Progenitor cell of endocrine pancreas (in vitro differentiated cells): Measurements from ENCODE around the gene BICC1. TPM values are rescaled to one million over a fixed set of nuclear protein-coding genes. Genes with fewer than 3 reads are reported as not detected.

Experiments
- DNase-seq: peaks from one replicate; pipeline ENCODE4 v3.0.0; 2021; ENCODE audit warnings: low spot score; ENCODE audit not compliant: unreplicated experiment
- H3K27ac Mint-ChIP-seq: 2 replicates; pipeline ENCODE4 v1.8.0; 2021; ENCODE audit warnings: mild to moderate bottlenecking, moderate library complexity, mixed read lengths
- H3K27me3 Mint-ChIP-seq: 2 replicates; pipeline ENCODE4 v1.8.0; 2021; ENCODE audit warnings: mixed read lengths
- H3K36me3 Mint-ChIP-seq: 2 replicates; pipeline ENCODE4 v1.8.0; 2022; ENCODE audit warnings: mixed read lengths; ENCODE audit not compliant: insufficient read depth
- H3K4me1 Mint-ChIP-seq: 2 replicates; pipeline ENCODE4 v1.8.0; 2021; ENCODE audit warnings: low read depth, mixed read lengths
- H3K4me3 Mint-ChIP-seq: 2 replicates; pipeline ENCODE4 v1.8.0; 2021; ENCODE audit warnings: low read depth, mild to moderate bottlenecking, moderate library complexity, mixed read lengths
- H3K9me3 Mint-ChIP-seq: 2 replicates; pipeline ENCODE4 v1.8.0; 2021; ENCODE audit warnings: low read depth, mixed read lengths
- CTCF ChIP-seq: fragments of 200-600 bp; sonication (generic); IDR thresholded peaks from one replicate; pipeline ENCODE4 v1.5.0; 2021; ENCODE audit warnings: antibody characterized with exemption, mild to moderate bottlenecking; ENCODE audit not compliant: unreplicated experiment
- total RNA-seq: library from RNA; stranded (reverse); gene quantifications from 2 replicates; pipeline ENCODE4 v1.2.1, GENCODE V29; 2021

The BICC1 gene
- total RNA-seq, 1 donor from 2014 or later, result 4.9 TPM

GRCh38 chr10:58840840-58841435, 328.3 kb downstream of the BICC1 start:
- Mint-ChIP-seq H3K27me3 (no peaks in the 10 kb centered on the region), H3K4me1 (no peaks in the 10 kb centered on the region), H3K9me3 (no peaks in the 10 kb centered on the region), H3K4me3 (no peak overlapping the region), H3K27ac (no peak overlapping the region), H3K36me3 (no peaks in the 10 kb centered on the region)
- TF ChIP-seq CTCF, result no peak
- DNase-seq, result no peak

GRCh38 chr10:58842860-58843376, 330.2 kb downstream of the BICC1 start:
- Mint-ChIP-seq H3K9me3 (peaks cover 3% of the 10 kb centered on the region), H3K36me3 (no peaks in the 10 kb centered on the region)

GRCh38 chr10:58843760-58844159, 331.1 kb downstream of the BICC1 start:
- H3K36me3 Mint-ChIP-seq, result no peaks in the 10 kb centered on the region
- H3K4me1 Mint-ChIP-seq, result no peaks in the 10 kb centered on the region
- no peak overlapping the region for H3K27ac Mint-ChIP-seq
- TF ChIP-seq CTCF, result no peak
- peaks cover 4% of the 10 kb centered on the region for H3K9me3 Mint-ChIP-seq
- H3K27me3 Mint-ChIP-seq, result no peaks in the 10 kb centered on the region
- DNase-seq, result no peak
- no peak overlapping the region for H3K4me3 Mint-ChIP-seq

More at GRCh38 chr10:58842860-58843376, 330.2 kb downstream of the BICC1 start:
- no peak for TF ChIP-seq CTCF
- no peaks in the 10 kb centered on the region for H3K4me1 Mint-ChIP-seq
- no peak overlapping the region for H3K27ac Mint-ChIP-seq
- no peak for DNase-seq
- no peak overlapping the region for H3K4me3 Mint-ChIP-seq
- H3K27me3 Mint-ChIP-seq, result no peaks in the 10 kb centered on the region

GRCh38 chr10:58844680-58845079, 332.0 kb downstream of the BICC1 start:
- TF ChIP-seq CTCF, result no peak
- H3K36me3 Mint-ChIP-seq, result no peaks in the 10 kb centered on the region
- no peaks in the 10 kb centered on the region for H3K4me1 Mint-ChIP-seq
- no peak overlapping the region for H3K4me3 Mint-ChIP-seq
- H3K27ac Mint-ChIP-seq, result no peak overlapping the region
- peaks cover 4% of the 10 kb centered on the region for H3K9me3 Mint-ChIP-seq
- no peak for DNase-seq
- H3K27me3 Mint-ChIP-seq, result no peaks in the 10 kb centered on the region

GRCh38 chr10:58846856-58847255, 334.2 kb downstream of the BICC1 start:
- no peaks in the 10 kb centered on the region for H3K36me3 Mint-ChIP-seq

More at GRCh38 chr10:58846856-58847255, 334.2 kb downstream of the BICC1 start:
- DNase-seq, result no peak
- no peak overlapping the region for H3K4me3 Mint-ChIP-seq
- H3K27me3 Mint-ChIP-seq, result no peaks in the 10 kb centered on the region
- H3K27ac Mint-ChIP-seq, result no peak overlapping the region
- TF ChIP-seq CTCF, result no peak
- no peaks in the 10 kb centered on the region for H3K4me1 Mint-ChIP-seq
- peaks cover 4% of the 10 kb centered on the region for H3K9me3 Mint-ChIP-seq
